Measurements from ENCODE around the gene ANAPC4. TPM values are rescaled to one million over a fixed set of nuclear protein-coding genes. Genes with fewer than 3 reads are reported as not detected.

The ANAPC4 gene
- total RNA-seq, 2 donors from 2014 or later = 25.7 to 33.9 TPM

DNA sequence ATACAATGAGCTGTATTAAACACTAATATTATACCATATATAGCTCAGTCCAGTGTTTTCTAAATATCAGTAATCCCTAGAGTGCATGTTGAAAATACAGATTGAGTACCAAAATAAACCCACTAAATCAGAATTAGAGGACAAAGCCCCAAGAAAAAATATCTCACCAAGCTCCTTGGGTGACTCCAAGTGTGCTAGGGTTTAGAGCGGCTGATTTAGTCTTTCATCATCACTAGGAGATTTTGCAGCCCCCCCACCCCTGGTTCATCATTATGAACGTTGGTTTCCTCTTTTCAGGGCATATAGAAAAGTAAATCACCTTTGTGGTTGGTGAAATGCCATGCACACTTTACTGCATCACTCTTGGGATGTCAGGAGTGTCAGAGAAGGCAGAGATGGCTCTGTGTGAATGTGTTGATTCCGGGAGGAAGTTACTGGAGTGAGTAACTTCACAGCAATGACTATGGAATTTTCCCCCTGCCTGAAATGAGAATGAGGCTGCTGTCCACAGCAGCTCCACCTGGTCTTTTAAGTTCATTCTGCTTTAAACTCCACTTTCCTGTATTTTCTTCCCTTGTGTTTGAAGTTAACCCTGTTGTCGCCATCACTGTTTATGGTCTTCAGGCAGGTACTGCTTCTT, 25.2 kb upstream of the ANAPC4 start:
- intact Hi-C loops (cut with DNase I) = no loop called here
- no peaks in the 10 kb centered on the region for H3K36me3 ChIP-seq (replicated peaks in 1 of 2; ENCODE audit: insufficient read depth in 1 of 2, low read depth in 2 of 2)
- H3K4me1 ChIP-seq = no peaks in the 10 kb centered on the region
- no peak for DNase-seq
- H3K27ac ChIP-seq = no peak overlapping the region
- no peak for ATAC-seq
- no peak for TF ChIP-seq POLR2A (IDR thresholded peaks at IDR 0.05)
- TF ChIP-seq, protein P1, sequence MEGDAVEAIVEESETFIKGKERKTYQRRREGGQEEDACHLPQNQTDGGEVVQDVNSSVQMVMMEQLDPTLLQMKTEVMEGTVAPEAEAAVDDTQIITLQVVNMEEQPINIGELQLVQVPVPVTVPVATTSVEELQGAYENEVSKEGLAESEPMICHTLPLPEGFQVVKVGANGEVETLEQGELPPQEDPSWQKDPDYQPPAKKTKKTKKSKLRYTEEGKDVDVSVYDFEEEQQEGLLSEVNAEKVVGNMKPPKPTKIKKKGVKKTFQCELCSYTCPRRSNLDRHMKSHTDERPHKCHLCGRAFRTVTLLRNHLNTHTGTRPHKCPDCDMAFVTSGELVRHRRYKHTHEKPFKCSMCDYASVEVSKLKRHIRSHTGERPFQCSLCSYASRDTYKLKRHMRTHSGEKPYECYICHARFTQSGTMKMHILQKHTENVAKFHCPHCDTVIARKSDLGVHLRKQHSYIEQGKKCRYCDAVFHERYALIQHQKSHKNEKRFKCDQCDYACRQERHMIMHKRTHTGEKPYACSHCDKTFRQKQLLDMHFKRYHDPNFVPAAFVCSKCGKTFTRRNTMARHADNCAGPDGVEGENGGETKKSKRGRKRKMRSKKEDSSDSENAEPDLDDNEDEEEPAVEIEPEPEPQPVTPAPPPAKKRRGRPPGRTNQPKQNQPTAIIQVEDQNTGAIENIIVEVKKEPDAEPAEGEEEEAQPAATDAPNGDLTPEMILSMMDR (IDR thresholded peaks at IDR 0.05) = no peak
- 84 to 87% methylated on average over 4 of the region's 4 CpGs for WGBS, 2 donors
- H3K9me3 ChIP-seq = no peaks in the 10 kb centered on the region
- H3K4me3 ChIP-seq = no peak overlapping the region
- H3K27me3 ChIP-seq = no peaks in the 10 kb centered on the region

DNA sequence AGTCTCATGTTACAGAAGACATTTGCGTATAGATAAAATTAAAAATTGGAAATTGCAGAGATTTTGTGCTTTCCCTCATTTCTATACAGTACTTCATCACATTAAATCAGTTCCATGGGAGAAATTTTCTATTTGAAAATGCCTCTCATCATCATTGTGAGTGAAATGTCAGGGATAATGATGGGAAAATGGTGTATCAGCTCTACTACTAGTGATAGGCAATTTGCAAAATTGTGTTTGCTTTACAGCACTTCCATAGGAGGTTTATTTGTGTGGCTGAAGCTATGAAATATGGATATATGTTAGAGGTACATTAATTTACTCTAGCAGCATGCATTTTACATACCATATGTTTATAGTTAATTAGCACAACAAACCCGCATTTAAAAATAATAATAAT, 21.0 kb upstream of the ANAPC4 start:
- intact Hi-C loops (cut with DNase I) = no loop called here
- Histone ChIP-seq H3K36me3 (replicated peaks in 1 of 2; ENCODE audit: insufficient read depth in 1 of 2, low read depth in 2 of 2) (no peaks in the 10 kb centered on the region), H3K27me3 (no peaks in the 10 kb centered on the region), H3K4me1 (peaks cover 7% of the 10 kb centered on the region), H3K9me3 (no peaks in the 10 kb centered on the region), H3K4me3 (no peak overlapping the region), H3K27ac (no peak overlapping the region)
- ATAC-seq (no peak), DNase-seq (no peak)
- no peak for TF ChIP-seq POLR2A (IDR thresholded peaks at IDR 0.05)
- TF ChIP-seq, protein P1 (IDR thresholded peaks at IDR 0.05) = no peak
- WGBS, 2 donors = 98% methylated on average over 2 of the region's 2 CpGs

DNA sequence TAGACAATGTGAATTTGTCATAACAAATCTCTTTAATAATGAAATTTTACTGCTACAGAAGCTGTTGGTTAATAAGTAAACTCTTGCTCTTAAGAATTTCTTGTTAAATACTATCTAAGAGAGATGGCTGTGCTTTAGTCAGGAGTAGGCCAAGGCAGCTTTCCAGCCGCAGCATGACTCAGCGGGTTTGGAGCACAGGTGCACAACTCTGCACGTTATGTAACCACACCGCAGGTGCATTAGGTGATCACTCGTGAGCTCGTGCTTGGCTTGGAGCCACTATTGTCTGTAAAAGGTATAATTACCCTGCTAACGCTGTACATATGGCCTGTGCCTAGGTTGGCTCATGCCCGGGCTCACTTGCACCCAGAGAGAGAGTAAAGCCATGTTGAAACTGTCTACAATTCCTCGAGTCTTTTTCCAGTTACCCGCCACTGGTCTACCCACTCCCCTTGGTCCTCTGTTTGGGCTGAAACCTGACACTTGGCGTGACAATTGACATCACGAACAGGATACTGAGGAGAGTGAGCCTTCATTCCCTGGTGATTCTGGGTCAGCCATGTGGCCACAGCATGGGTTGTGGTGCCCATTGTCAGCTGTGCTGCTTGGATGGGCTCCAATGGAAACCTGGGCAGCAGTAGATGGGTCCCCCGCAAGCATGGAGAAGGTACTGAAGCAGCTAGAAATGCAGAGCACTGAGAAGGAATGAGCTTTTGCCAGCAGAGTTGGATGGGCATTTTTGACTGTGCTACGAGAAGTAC, 18.4 kb upstream of the ANAPC4 start:
- intact Hi-C loops (cut with DNase I) = no loop called here
- H3K27ac ChIP-seq = peak overlapping the region in 2 of 4 donors; percentile 7 to 15
- peak; percentile 89 to 96 (median 92) for DNase-seq
- TF ChIP-seq POLR2A (IDR thresholded peaks at IDR 0.05) = no peak
- TF ChIP-seq, protein P1 (IDR thresholded peaks at IDR 0.05) = no peak
- no peaks in the 10 kb centered on the region for H3K27me3 ChIP-seq
- WGBS, 2 donors = 52 to 66% methylated on average over 13 to 14 of the region's 14 CpGs
- no peaks in the 10 kb centered on the region for H3K9me3 ChIP-seq
- no peaks in the 10 kb centered on the region for H3K36me3 ChIP-seq (replicated peaks in 1 of 2; ENCODE audit: insufficient read depth in 1 of 2, low read depth in 2 of 2)
- peaks cover 7% of the 10 kb centered on the region for H3K4me1 ChIP-seq
- no peak overlapping the region for H3K4me3 ChIP-seq
- ATAC-seq = peak; percentile 97

DNA sequence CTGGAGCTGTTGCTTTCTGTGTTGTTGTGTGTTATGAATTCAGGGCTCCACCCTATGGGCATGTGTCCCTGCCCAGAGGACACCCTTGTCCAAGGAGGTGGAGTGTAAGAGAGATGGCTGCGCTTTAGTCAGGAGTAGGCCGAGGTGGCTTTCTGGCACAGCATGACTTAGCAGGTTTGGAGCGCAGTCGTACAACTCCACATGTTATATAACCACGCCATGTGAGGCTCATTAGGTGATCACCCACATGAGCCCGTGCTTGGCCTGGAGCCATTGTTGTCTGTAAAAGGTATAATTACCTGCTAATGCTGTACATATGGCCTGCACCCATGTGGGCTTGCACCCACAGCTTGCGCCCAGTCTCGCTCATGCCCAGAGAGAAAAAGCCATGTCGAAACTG, 15.8 kb upstream of the ANAPC4 start:
- DNase-seq (no peak), ATAC-seq (no peak)
- WGBS, 2 donors = 94 to 98% methylated on average over 8 to 9 of the region's 9 CpGs
- no peak for TF ChIP-seq POLR2A (IDR thresholded peaks at IDR 0.05)
- TF ChIP-seq, protein P1 (IDR thresholded peaks at IDR 0.05) = no peak
- no peaks in the 10 kb centered on the region for H3K27me3 ChIP-seq
- peaks cover 7% of the 10 kb centered on the region for H3K4me1 ChIP-seq
- no peak overlapping the region for H3K4me3 ChIP-seq
- no peaks in the 10 kb centered on the region for H3K9me3 ChIP-seq
- no peak overlapping the region for H3K27ac ChIP-seq
- intact Hi-C loops (cut with DNase I) = loop anchor here (10.0 kb wide), 1 partner anchor 376 kb away; no protein-coding TSS in a partner anchor
- peaks cover 0 to 3% of the 10 kb centered on the region in 2 donors for H3K36me3 ChIP-seq (replicated peaks in 1 of 2; ENCODE audit: insufficient read depth in 1 of 2, low read depth in 2 of 2)
